GM12891 (cell line): ENCODE measurements around the gene TNNT1.

ENCODE experiments used
- PAX5 ChIP-seq: IDR thresholded peaks from 2 replicates; pipeline ENCODE4 v1.6.1; 2011; ENCODE audit warnings: low read length, moderate library complexity, mild to moderate bottlenecking; ENCODE audit not compliant: insufficient read depth, severe bottlenecking
- POLR2A ChIP-seq: IDR thresholded peaks from 2 replicates; pipeline ENCODE4 v1.6.1; 2011; ENCODE audit warnings: low read depth, low read length, control low read depth
- POLR2AphosphoS5 ChIP-seq: IDR thresholded peaks from 2 replicates; pipeline ENCODE4 v1.6.1; 2011; ENCODE audit warnings: low read depth, low read length, control low read depth
- POU2F2 ChIP-seq: IDR thresholded peaks from 2 replicates; pipeline ENCODE4 v1.6.1; 2011; ENCODE audit warnings: low read depth, mild to moderate bottlenecking, control low read depth, low read length, moderate library complexity
- SPI1 ChIP-seq: IDR thresholded peaks from 2 replicates; pipeline ENCODE4 v1.6.1; 2011; ENCODE audit warnings: low read depth, low read length, control low read depth
- TAF1 ChIP-seq: IDR thresholded peaks from 2 replicates; pipeline ENCODE4 v1.6.1; 2011; ENCODE audit warnings: low read depth, low read length, control low read depth

DNA sequence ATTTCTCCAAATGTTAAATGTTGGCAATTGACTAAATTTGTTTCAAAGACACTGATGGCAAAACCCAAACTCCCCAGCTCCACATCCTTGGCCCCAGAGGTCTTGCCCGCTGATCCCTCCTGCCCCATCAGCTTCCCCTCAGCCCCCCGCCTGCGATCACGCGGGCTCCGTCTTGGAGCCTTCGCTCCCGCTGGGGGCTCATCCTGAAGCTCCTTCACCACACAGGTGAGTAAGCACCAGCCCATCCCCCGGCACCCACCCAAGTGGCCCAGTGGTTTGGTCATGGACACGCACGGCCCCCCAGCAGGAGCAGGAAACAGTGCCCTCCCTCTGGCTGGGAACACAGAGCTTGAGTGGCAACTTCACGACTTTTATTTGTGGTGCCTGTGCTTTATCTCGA, 58.4 kb downstream of the TNNT1 start:
- TF ChIP-seq POLR2A = no peak
- no peak for TF ChIP-seq PAX5
- no peak for TF ChIP-seq POLR2AphosphoS5
- TF ChIP-seq TAF1 = no peak
- TF ChIP-seq SPI1 = no peak
- TF ChIP-seq POU2F2 = no peak
